GM18870 (cell line): ENCODE results near the gene LDAH.
"Not testable (repeated sequence)": the region's sequence is repeated elsewhere in the genome, so short reads cannot be mapped to it uniquely, and the experiment has no call there.

Source experiments
- ATAC-seq: cut with Tn5 transposase; IDR thresholded peaks from one replicate; pipeline ENCODE4 v1.9.1; 2021; ENCODE audit warnings: moderate library complexity; ENCODE audit not compliant: unreplicated experiment

The LDAH gene

DNA sequence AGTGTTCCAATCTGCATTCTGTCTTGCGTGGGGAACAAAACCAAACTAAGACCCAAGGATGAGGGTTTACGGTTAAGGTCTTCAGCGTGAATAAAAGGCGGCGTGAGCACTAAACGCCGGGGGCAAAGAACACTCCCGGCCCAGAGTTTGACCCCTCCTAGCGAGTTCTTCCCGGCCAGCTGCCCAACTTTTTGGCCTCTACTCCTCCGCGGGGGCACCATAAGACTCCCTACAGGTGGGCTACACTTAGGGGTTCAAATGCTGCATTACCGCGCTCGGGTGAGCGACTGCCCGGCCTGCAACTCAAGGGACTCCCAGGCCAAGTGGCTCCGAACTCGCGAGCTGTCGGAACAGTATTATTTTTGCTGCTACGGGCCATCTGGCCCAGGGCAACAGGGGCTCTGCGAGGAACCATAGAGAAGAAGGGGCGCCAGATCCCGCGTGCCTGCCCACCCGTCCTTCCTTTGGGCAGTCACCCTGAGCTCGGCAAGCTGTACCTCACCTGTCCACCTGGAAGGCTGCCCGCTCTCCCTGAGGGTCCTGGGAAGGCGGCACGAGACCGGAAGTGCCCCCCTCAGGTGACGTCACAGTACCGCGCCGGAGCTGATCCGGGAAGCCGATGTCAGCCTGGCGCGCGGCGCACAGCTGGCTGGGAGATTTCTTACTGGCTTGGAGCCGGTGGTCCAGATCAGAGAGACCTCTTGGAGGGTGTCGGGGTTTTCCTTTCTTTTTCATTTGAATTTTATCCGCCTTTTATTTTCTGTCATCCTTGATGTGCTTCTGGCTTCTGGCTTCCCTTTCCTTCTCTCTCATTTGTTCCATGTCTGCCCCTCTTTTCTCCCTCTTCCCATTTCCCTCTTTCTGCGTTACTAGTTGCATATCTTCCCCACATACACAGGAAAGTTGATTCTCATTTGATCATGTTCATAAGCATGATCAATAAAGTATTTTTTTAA is at the start of gene LDAH:
TSS of gene LDAH (minus strand) at position 567 of the 956 bp plus-strand sequence. CDS start 21,638 bp downstream, outside the sequence.
- ATAC-seq = peak; percentile 88

DNA sequence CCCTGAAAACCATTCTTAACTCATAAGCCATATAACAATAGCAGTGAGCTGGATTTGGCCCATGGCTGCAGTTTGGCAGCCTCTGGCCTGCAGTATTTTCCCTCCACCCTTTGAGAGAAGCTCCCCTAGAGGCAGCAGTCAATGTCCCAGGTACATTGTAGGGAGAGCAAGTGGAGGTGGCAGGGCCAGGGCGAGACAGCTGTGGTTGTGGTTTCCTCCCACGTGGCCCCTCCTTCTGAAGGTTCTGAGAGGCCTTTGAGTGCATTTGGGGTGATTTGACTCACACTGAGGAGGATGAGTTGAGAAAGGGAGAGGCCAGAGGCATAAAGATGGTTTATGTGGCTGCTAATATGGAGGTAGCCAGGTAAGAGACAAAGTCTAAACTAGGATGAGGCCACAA is 45.5 kb upstream of the LDAH start:
- peak; percentile 100 for ATAC-seq

DNA sequence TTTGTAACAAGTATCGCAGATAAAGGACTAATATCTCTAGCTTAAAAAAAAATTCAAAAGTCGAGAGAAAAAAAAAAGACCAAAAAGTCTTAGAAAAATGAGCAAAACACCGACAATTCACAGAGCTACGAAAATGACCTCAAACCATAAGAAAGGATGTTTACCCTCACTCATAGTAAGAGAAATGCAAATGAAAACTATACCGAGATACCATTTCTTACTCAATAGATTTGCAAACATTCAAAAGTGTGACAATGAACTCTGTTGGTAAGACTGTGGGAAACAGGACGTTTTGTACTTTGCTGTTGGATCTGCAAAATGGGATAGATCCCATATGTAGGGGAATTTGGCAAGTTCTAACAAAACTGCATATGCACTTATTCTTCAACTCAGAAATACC is 39.9 kb upstream of the LDAH start:
- ATAC-seq = no peak

- no peak for ATAC-seq
Measured at GRCh38 chr2:20855456-20855855, 32.6 kb upstream of the LDAH start.

GRCh38 chr2:20852670-20853069 is 29.8 kb upstream of the LDAH start:
- no peak for ATAC-seq

- ATAC-seq = no peak
Measured at GRCh38 chr2:20852139-20852538, 29.2 kb upstream of the LDAH start.

GRCh38 chr2:20844246-20844645 is 21.3 kb upstream of the LDAH start:
- no peak for ATAC-seq

GRCh38 chr2:20839052-20839451 is 16.2 kb upstream of the LDAH start:
- ATAC-seq = no peak

DNA sequence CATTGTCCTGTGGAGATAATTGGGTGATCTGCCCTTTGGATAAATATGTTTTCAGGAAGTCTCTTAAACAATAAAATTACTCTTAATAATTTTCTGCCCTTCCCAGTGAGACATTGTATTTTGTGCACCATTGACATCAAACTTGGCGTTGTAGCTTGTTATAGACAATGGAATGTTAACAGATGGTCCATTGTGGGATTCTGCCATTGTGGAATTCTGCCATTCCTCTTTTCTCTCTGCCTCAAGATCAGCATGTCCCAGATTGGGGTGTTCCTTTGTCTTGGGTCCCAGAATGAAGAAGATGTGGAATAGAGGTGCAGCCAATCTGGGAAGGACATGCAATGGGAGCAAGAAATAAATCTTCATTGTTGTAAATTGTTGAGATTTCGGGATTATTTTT is 15.1 kb upstream of the LDAH start:
- no peak for ATAC-seq

GRCh38 chr2:20836521-20836920 is 13.6 kb upstream of the LDAH start:
- no peak for ATAC-seq

GRCh38 chr2:20834331-20834730 is 11.4 kb upstream of the LDAH start:
- no peak for ATAC-seq

DNA sequence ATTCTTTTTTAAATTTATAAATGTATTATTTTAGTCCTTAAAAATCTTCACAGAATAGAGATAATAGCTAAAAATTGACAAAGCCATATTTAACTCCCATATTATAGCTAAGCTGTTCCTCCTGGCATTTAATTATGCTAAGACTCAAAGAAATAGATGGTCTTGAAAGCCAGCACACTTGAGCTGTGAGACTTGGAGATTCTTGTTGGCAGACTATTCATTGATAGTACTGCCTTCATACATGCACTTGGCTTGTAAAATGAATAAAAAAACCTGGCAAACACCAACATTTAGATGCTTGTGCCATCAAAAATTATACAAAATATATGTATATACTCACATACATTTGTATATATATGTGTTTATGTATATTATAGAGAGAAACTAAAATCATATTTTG is 9.7 kb upstream of the LDAH start:
- no peak for ATAC-seq

GRCh38 chr2:20829861-20830260 is 7.0 kb upstream of the LDAH start:
- no peak for ATAC-seq

DNA sequence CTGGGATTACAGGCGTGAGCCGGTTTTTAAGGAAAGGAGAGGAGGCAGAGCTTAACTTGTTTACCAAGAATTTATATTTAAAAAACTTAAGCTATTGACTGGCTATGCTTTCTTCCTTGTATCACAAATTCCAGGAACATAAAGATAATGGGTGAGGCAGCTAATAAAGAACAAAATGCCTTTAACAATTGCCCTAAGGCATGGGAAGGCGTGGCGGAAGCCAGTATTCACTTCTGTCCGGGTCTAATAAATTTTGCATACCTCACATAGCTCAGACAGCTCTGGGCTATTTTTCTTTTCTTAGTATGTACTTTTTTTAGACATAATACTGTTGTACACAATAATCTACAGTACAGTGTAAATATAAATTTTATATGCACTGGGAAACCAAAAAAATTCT is 1.0 kb upstream of the LDAH start:
- ATAC-seq = no peak

DNA sequence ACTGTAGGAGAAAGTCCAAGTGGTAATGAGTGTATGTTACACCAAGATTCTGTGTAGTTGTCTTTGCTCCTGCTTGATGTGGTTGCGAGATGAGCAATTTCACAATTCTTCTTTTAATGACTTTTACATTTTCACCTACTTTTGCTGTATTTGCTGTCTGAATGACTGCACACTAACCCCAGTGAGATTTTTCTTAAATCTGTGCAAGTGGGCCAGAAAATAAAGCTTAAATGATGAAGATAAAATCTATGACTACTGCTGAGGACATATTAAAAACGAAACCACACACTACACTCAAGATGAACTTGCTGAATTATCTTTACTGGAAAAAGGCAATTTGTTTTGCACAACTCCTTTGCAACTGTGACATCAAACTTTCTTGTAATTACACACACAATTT is 4.1 kb downstream of the LDAH start:
- ATAC-seq = no peak

DNA sequence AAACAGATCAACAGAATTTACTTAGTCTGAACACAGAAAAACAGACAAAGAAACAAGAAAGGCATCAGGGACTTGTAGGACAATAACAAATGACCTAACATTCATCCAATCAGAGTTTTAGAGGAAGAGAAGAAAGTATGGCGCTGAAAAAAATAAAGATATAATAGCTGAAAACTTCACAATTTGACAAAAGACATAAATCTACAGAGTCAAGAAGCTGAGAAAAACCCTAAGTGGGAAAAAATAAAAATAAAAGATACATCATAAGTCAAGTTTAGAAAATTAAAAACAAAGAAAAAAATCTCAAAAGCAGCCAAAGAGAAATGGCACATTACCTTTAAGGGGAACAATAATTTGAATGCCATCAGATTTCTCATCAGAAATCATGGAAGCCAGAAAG is 7.7 kb downstream of the LDAH start:
- no peak for ATAC-seq

- ATAC-seq = no peak
Measured at GRCh38 chr2:20812779-20813178, 10.1 kb downstream of the LDAH start.

DNA sequence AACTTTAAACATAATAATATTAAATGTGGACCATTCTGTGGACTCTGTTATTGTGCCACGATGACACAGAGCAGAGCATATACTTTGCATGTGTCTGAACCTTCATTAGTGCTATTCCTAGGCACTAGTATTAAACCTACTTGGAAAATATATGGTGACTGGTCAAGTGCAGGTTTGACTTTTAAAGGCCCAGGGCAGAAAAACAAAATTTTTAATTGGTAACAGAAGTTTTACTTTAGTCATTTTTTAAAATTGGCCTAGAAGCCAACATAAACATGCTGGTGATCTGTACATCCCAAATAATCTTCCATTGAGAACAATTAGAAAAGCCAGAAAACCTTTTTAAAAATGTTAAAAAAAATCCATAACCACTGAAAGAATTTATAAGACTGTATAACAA is 16.6 kb downstream of the LDAH start:
- ATAC-seq = no peak

- ATAC-seq = no peak
Measured at GRCh38 chr2:20803974-20804373, 18.9 kb downstream of the LDAH start.

- ATAC-seq = no peak
Measured at GRCh38 chr2:20803226-20803682, 19.6 kb downstream of the LDAH start.

GRCh38 chr2:20797096-20797495 is 25.8 kb downstream of the LDAH start:
- ATAC-seq = peak; percentile 46

GRCh38 chr2:20796374-20796791 is 26.5 kb downstream of the LDAH start:
- peak; percentile 64 for ATAC-seq

GRCh38 chr2:20793944-20794343 is 29.0 kb downstream of the LDAH start:
- ATAC-seq = not testable (repeated sequence)
